ENCODE data around the gene OR1F1. TPM values are rescaled to one million over a fixed set of nuclear protein-coding genes. Genes with fewer than 3 reads are reported as not detected.

Gene OR1F1
- total and polyA plus RNA-seq, 2 of the 8 experiments (the other 6 are each of a cell fraction or from before 2014, with no cell fraction given) = 0.52 to 1.2 TPM

DNA sequence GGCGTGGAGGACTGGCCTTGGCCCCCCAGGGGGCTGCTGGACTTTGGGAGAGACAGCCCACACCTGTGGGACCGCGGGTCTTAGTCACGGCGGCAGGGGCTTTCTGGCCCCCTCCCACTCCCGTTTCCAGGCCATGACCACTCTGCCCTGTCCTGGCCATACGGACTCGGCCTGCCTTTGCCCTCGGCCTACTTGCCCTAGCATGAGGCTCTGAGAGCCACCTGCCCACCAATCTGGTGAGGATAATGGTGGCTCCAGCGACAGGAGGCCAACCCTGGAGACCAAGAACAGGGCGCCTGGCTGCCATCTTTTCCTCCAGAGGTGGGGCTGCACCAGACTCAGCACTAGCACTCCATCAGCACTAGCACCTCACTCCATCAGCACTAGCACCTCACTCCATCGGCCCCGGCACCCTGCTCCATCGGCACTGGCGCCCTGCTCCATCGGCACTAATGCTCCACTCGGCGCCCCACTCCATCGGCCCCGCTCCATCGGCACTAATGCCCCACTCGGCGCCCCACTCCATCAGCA is 46.2 kb upstream of the OR1F1 start:
- H3K4ac ChIP-seq (replicated peaks; ENCODE audit: insufficient read length, low read depth, low read length) = no peak overlapping the region
- POLR2A ChIA-PET (ENCODE audit: partially characterized antibody) = interaction anchor here (1.9 to 3.9 kb wide), 2 partner anchors 10 to 13 kb away, joined by 7 to 20 read pairs; no protein-coding TSS in a partner anchor
- no peak overlapping the region for H3K27ac ChIP-seq (ENCODE audit: low read depth, low read length)
- CTCF ChIA-PET (ENCODE audit: partially characterized antibody) = interaction anchor here (2.0 to 4.8 kb wide), 3 partner anchors 8 to 13 kb away, joined by 9 to 29 read pairs (median 26); no protein-coding TSS in a partner anchor
- no peaks in the 10 kb centered on the region for H3K27me3 ChIP-seq (replicated peaks in 1 of 4; ENCODE audit: control insufficient read depth in 3 of 4, extremely low read depth in 1 of 4, insufficient read depth in 3 of 4, low read length in 3 of 4)
- H4K5ac ChIP-seq (ENCODE audit: insufficient read length, low read depth, low read length) = no peak overlapping the region
- no peaks in the 10 kb centered on the region for H3K79me2 ChIP-seq (ENCODE audit: control insufficient read depth in 1 of 2, insufficient read depth in 2 of 2, low read length in 2 of 2)
- H4K91ac ChIP-seq (replicated peaks; ENCODE audit: insufficient read length, low read length) = no peak overlapping the region
- H3K36me3 ChIP-seq (ENCODE audit: control insufficient read depth in 2 of 4, insufficient read depth in 4 of 4, low read length in 3 of 4) = peaks cover 0 to 8% (median 3%) of the 10 kb centered on the region in 4 experiments; a peak in 4 of 8 replicates
- H2BK20ac ChIP-seq (ENCODE audit: low read length) = no peak overlapping the region
- H3K4me2 ChIP-seq (ENCODE audit: insufficient read depth in 1 of 2, low read depth in 2 of 2, low read length in 2 of 2) = no peak overlapping the region
- FAIRE-seq (no peak), DNase-seq (ENCODE audit: low read depth in 1 of 2, low spot score in 2 of 2) (no peak)
- no peaks in the 10 kb centered on the region for H3K4me1 ChIP-seq (replicated peaks in 1 of 4; ENCODE audit: control insufficient read depth in 3 of 4, insufficient read depth in 4 of 4, low read length in 3 of 4)
- no peak overlapping the region for H3K23ac ChIP-seq (ENCODE audit: insufficient read length)
- peaks cover 0 to 7% of the 10 kb centered on the region in 2 experiments for H4K20me1 ChIP-seq (replicated peaks in 1 of 2; ENCODE audit: control insufficient read depth in 1 of 2, insufficient read depth in 2 of 2, low read length in 2 of 2)
- no peak overlapping the region for H3K9ac ChIP-seq (replicated peaks in 1 of 4; ENCODE audit: extremely low read depth in 1 of 4, low read depth in 3 of 4, low read length in 3 of 4)
- H3K4me3 ChIP-seq (ENCODE audit: extremely low read depth in 1 of 4, insufficient read depth in 2 of 4, low read depth in 3 of 4, low read length in 4 of 4) = no peak overlapping the region
- H2BK12ac ChIP-seq (ENCODE audit: low read depth, low read length) = no peak overlapping the region
- 92% methylated on average over 23 of the region's 23 CpGs; no CpG with 5 or more reads in 1 of the 2 experiments for WGBS, 2 experiments (ENCODE audit: extremely low coverage in 1 of 2, insufficient coverage in 1 of 2, insufficient read length in 1 of 2, insufficient replicate concordance in 2 of 2, low coverage in 1 of 2, low lambda C conversion rate in 2 of 2, missing lambda C conversion rate in 1 of 2)
- no peak overlapping the region for H3K18ac ChIP-seq (ENCODE audit: extremely low read depth, low read length)
- no peak overlapping the region for H2BK120ac ChIP-seq (replicated peaks; ENCODE audit: low read depth, low read length)
- H3K23me2 ChIP-seq (ENCODE audit: low read depth, low read length) = 0 out of 2 replicates have a peak, but pooled peaks cover 2% of the 10 kb centered on the region
- H3K79me1 ChIP-seq (ENCODE audit: low read depth, low read length) = no peaks in the 10 kb centered on the region
- no peaks in the 10 kb centered on the region for H3K9me3 ChIP-seq (ENCODE audit: insufficient read depth in 2 of 2, low read depth in 1 of 2, low read length in 1 of 2)
- H3K56ac ChIP-seq (replicated peaks; ENCODE audit: insufficient read length, low read depth, low read length) = no peak overlapping the region
- no peak overlapping the region for H4K8ac ChIP-seq (ENCODE audit: extremely low read depth, insufficient read depth, low read length)
- H2AFZ ChIP-seq (ENCODE audit: low read length) = no peak overlapping the region
- H2BK5ac ChIP-seq (ENCODE audit: low read depth, low read length) = no peak overlapping the region
- H2BK15ac ChIP-seq (ENCODE audit: low read length) = no peak overlapping the region
- no peak overlapping the region for H3K14ac ChIP-seq (ENCODE audit: insufficient read length)
- H2AK5ac ChIP-seq (ENCODE audit: low read depth, low read length) = no peak overlapping the region
- TF ChIP-seq RAD21 (IDR thresholded peaks at IDR 0.05 in 1 of 2, conservative IDR thresholded peaks at IDR 0.05 in 1 of 2; ENCODE audit: low read depth in 2 of 2, low read length in 2 of 2) = no peak
- TF ChIP-seq CBX5 (IDR thresholded peaks at IDR 0.05; ENCODE audit: low read depth, low read length) = no peak
- no peak for TF ChIP-seq HDAC6 (IDR thresholded peaks at IDR 0.05; ENCODE audit: low read depth, low read length)
- no peak for TF ChIP-seq TEAD4 (IDR thresholded peaks at IDR 0.05; ENCODE audit: low read depth, low read length)
- TF ChIP-seq, protein P1, sequence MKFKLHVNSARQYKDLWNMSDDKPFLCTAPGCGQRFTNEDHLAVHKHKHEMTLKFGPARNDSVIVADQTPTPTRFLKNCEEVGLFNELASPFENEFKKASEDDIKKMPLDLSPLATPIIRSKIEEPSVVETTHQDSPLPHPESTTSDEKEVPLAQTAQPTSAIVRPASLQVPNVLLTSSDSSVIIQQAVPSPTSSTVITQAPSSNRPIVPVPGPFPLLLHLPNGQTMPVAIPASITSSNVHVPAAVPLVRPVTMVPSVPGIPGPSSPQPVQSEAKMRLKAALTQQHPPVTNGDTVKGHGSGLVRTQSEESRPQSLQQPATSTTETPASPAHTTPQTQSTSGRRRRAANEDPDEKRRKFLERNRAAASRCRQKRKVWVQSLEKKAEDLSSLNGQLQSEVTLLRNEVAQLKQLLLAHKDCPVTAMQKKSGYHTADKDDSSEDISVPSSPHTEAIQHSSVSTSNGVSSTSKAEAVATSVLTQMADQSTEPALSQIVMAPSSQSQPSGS (IDR thresholded peaks at IDR 0.05; ENCODE audit: low read length) = no peak
- TF ChIP-seq SUZ12 (IDR thresholded peaks at IDR 0.05; ENCODE audit: low read length) = no peak
- TF ChIP-seq EZH2 (IDR thresholded peaks at IDR 0.05; ENCODE audit: low read depth, low read length, severe bottlenecking) = no peak
- TF ChIP-seq SP2 (IDR thresholded peaks at IDR 0.05; ENCODE audit: low read length) = no peak
- TF ChIP-seq RNF2 (IDR thresholded peaks at IDR 0.05; ENCODE audit: borderline replicate concordance, low read depth, low read length, missing control alignments, poor library complexity, severe bottlenecking) = no peak
- no peak for TF ChIP-seq EGR1 (IDR thresholded peaks at IDR 0.05; ENCODE audit: borderline replicate concordance, low read depth, low read length)
- no peak for TF ChIP-seq MAFK (IDR thresholded peaks at IDR 0.05; ENCODE audit: low read depth, low read length)
